HG03571 (cell line): Measurements from ENCODE around the gene CPVL.
A peak's percentile ranks its signal among the peaks of the same experiment; 100 is the strongest.

ENCODE experiments used
- ATAC-seq: cut with Tn5 transposase; IDR thresholded peaks from one replicate; pipeline ENCODE4 v1.9.1; 2021; ENCODE audit not compliant: unreplicated experiment

The CPVL gene

DNA sequence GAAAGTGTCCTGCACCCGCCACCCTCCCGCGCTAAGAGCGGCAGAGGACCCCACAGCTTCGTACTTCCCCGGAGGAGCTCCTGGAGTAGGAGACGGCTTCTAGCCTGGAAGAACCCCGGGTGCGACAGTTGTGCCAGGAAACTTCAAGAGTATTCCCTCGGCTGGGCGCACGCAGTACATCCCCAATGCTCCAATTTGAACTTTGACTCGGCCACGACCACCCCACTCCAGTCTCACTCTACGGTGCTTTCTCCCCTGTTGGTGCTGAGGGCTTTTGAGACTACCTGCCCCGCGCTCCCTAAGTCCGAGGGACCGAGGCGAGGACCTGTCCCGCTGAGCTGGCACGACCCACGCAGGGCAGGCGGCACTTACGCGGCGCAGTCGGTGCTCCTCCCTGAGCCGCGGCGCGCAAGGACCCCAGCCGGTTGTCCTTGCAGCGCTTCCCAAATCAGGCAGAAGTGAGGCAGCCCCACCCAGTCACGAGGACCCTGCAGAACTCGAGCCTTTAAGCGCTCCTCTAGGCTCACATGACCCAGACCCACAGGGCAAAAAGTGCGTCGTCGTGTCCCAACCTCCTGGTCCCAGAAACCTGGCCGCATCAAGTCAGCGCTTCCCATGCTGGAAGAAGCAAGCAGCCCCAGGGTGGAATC is at the start of gene CPVL:
CPVL (minus strand) TSS at position 481 of the 650 bp plus-strand sequence. CDS start 25,476 bp downstream, outside the sequence.
- no peak for ATAC-seq

DNA sequence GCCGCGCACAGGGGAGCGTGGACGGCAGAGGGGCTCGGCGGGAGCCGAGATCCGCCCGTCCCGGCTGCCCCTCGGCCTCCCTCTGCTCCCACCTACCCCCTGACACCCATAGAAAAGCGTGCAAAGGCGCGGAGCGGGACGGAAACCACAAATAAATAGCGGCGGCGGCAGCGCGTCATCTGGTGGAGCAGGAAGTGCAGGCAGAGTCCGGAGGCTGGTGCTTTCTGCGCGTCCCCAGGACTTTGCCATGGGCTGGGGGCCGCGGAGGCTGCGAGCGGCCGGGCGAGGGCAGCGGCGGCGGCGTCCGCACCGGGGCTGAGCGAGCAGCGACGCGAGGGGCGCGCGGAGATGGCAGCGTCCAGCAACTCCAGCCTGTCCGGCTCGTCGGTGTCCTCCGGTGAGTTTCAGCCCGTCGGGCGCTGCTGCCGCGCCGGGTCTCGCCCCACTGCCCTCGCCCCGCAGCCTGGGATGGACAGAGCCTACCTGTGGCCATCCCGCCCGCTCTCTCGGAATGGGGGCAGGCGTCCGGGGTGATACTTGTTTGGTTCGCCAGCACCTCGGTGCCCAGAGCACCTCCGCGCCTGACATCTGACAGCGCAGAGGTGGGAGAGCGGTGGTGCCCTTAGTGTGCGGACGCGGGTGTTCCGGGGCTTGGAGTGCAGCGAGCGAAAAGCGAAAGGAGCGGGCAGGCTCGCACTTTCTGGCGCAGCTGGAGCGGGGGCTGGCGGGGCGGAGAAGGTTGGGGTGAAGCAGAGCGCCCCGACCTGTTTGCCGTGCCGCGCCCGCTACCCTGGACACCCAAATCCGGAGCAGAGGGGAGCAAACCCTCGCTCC is 48.5 kb upstream of the CPVL start, which contains the start of gene CHN2:
CHN2 (plus strand) TSS at position 182 of the 834 bp plus-strand sequence.
- no peak for ATAC-seq

DNA sequence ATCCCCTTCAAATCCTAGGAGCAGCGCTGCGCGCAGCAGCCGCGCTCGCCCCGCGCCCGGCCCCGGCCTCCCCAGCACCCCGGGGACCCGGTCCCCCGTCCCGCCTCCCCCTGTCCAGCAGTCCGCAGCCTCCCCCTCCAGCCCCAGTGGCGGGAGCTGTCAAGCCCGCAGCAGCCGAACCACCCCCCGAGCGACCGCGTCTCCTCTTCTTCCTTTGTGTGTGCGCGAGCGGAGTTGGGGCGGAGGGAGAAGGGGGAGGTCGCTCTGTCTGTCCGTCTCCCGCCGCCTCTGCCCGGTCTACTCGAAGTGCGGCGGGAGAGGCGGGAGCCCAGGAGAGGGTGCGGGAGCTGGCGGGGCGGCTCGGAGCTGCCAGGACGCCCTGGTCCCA is 47.9 kb upstream of the CPVL start:
- no peak for ATAC-seq

DNA sequence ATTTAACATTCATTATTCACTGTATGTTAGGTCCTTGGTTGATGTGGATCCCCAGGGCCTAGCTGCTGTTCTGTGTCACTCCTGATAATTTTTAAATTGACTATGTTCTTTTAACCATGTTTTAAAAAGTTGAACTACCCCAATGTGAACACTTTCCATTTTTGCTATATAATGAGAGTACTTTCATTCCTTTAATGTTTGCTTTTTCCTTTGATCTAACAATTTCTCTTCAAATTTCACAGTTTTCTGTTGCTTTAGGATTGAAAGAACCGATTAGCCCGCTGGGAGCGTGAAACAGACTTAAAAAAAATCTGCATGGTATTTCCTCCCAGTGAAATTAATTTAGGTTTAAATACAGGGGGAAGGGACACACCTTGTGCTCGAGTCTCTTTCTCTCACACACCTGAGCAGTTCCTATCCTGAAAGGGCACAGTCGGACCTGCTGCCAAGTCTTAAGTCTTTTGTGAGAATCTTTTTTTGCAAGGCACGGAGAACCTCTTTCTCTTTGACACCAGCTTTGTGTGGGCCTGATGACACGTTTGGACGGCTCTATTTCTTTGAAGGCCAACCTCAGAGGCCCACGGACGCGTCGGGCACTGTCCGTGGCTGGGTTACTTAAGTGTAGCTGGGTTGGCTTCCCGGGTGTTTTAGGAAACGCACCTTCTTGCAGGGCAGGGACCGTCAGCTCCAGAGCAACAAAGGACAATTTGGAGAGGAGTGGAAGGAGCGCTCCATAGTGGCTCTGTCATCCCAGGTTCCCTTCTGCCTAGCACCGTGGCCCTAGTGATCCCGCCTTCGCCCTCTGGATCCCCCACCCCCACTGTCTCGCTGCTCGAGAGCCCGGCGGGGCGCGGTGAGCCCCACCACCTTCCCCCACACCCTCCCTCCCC is 47.2 kb upstream of the CPVL start:
- no peak for ATAC-seq

DNA sequence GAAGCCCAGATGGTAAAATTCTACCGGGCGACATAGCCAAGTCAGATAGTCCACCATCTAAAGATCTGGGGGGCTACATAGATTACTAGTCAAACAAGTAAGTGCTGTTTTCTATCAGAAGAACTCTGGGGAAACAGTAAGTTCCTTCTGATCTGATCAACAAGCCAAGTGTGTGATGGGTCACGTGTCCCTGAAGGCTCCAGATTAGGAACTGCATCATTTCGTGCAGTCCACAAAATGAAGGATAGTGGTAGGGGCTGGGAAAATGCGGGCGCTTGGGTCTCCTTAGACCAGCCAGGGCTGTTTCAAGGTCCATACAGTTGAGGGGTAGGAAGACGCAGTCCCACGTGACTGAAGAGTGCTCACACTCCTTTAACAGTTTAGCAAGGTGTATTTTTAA is 46.5 kb upstream of the CPVL start:
- ATAC-seq, result no peak

DNA sequence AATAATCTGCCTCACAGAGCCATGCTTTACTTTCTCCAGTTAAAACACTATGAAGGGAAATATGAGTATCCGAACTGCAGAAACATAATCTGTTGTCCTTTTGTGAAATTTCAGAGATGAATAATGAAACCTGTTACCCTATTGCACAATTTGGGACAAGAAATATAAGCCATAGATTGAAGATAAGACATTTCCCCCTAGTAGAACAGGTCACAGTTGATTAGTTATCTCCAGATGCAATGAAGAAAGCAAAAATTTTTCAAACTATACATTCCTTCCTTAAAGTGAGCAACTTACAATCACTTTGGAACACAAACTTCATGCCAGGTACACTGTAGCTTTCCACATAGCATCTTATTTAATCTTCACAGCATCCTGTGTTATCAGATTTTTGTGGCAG is 46.0 kb upstream of the CPVL start:
- no peak for ATAC-seq

DNA sequence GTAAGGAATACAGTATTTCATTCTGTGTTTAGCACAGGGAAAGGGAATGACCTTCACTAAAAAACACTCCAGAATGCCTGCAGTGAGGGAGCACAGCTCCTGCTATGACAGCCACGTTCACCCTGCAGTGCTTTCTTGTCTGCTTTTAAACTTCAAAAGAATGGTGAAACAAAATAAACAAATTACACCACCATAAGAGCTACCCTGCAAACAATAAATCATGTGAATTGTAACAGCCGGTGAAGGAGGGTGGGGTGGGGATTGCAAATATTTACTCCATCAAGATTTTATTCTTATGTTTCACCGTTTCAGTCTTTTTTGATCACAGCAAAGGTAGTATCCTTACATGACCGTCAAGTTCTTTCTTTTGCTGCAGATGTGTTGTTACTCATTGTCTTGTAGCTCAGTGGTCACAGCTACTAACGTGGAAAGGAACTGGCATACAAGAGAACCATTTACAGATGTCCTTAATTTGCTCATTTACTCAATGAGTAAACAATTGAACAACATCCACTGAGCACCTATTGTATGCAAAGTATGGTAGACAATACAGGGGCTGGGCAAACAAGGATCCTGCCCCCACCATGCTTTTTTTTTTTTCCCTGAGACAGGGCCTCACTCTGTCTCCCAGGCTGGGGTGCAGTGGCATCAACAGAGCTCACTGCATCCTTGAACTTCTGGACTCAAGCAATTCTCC is 44.2 kb upstream of the CPVL start:
- no peak for ATAC-seq

DNA sequence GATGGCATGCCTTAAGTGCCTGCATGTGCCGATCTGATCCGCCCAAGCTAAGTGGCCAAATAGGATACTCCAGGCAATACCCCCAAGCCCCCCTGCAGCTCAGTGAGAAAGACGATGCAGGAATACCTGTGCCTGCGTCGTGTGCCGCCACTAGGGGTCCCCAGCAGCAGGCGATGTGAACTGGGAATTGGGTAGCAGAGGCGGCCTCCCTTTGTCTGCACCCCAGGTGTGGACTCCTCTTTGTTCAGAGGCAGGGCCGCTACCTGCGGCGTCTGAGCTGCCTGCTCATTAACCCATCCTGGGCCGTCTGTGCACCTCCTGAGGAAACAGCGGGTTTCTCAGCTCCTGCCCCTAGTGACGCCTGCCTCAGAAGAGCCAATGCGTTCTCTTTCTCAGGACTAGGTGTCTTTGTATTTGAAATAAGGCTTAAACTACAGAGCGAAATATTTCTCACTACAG is 43.4 kb upstream of the CPVL start:
- peak; percentile 53 for ATAC-seq

DNA sequence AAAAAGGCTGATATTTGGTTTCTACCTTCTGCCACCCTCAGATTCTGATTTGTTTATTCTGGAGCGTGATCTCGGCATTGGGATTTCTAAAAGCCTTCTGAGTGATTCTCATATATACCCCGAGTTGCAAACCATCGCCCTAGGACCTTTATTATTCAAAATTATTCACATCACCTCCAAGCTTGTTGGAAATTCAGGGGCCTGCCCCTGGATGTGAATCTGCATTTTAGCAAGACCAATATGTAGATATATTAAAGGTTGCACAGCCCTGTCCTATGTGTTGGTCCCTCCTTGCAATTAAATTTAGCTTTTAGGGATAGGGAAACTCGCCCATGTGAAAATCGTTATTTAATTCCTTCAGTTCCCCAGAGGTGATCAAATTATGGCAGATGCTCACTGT is 39.3 kb upstream of the CPVL start:
- no peak for ATAC-seq

DNA sequence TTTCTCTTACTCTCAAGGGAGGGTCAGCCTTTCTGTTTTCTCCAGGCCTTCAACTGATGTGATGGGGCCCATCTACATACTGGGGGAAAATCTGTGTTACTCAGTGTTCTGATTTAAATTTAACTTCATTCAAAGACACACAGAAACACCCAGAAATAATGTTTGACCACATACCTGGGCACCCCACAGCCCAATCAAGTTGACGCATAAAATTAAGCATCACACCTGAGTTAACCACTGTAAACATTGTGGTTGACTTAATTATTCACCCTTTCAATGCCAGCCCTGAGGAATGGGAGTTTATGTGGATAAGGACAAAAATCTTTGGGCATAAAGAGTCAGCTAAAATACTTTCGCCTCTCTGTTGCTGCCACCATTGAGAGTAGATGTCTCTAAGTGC is 38.3 kb upstream of the CPVL start:
- no peak for ATAC-seq

DNA sequence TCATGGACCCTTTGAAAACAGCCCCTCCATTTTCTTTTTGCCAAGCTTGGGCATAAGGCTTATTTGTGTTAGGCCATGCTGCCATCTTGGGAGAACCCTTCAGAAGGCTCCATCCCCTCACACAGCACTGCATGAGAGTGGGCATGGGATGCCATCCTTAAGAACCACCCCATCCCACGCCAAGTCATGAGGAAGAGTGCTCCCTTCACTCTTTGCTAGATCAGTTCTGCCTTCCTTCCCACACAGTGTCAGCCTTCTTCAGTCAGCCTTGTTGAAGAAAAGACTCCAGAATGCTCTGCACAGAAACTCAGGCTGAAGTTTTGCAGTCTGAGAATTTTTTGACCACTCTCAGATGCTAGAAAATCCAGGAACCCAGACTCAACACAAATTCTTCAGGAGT is 32.8 kb upstream of the CPVL start:
- no peak for ATAC-seq

DNA sequence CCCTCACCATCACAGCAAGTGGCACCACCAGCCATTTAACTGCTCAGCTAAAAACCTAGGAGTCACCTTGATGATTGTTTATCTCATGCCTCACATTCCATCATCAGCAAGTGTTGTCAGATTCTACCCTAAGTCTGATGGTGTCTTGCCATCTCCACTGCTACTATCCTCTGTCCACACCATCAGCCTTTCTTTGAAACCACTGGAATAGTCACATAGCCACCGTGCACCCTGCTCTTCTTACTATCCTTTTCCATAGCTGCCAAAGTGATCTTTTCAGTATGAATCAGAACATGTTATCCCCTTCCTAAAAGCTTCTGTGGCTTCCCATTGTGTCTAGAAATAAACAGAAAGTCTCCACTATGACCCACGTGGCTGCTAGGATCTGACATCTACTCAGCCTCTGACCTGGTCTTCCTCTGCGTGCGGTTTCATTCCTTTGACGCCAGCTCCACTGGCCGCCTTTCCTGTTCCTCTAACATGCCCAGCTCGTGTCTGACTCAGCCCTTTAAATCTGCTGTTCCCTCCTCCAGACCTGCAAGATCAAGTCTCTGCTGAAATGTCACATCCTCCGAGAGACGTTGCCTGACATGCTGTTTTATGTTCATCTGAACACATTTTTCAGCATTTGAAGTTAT is 31.7 kb upstream of the CPVL start:
- ATAC-seq, result no peak

DNA sequence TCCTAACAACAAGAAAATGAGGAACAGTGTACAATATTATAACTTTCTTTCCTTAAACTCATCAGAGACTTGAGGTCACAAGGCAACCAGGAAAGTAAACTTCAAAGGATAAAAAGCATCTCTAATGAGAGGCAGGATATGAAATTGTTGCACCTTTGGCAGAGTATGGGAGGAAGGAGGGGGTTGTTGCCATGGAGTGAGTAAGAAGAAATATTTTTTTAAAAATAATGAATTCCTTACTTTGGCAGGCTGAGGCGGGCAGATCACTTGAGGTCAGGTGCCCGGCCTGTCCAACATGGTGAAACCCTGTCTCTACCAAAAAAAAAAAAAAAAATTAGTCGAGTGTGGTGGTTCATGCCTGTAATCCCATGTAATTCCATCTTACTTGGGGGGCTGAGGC is 27.1 kb upstream of the CPVL start:
- ATAC-seq, result no peak

DNA sequence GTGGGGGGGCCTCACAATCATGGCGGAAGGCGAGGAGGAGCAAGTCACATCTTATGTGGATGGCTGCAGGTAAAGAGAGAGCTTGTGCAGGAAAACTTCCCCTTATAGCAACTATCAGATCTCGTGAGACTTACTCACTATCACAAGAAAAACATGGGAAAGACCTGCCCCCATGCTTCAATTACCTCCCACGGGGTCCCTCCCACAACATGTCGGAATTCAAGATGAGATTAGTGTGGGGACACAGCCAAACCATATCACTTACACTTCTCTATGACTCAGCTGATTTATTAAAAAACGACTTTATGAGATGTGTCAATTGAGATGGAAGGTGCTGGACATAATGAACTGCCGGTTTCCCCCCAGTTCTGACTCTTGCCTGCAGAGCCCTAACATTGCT is 24.4 kb upstream of the CPVL start:
- no peak for ATAC-seq

DNA sequence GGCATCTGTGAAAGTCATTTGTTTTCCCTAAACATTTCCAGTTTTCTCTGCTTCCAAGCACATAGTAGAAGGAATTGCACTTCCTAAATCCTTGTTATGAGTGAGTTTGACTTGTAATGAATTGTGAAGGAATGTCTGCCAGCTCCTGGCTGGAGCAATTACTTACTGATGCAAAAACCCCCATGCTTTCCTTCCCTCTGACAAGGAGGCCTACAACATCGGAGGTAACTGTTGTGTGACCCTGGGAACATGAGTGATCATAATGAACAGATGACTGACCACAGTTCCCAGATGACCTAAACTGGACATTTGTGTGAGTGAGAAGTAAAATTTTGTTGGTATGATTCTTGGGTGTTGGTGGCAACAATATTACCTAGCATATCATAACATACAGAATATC is 21.4 kb upstream of the CPVL start:
- no peak for ATAC-seq

DNA sequence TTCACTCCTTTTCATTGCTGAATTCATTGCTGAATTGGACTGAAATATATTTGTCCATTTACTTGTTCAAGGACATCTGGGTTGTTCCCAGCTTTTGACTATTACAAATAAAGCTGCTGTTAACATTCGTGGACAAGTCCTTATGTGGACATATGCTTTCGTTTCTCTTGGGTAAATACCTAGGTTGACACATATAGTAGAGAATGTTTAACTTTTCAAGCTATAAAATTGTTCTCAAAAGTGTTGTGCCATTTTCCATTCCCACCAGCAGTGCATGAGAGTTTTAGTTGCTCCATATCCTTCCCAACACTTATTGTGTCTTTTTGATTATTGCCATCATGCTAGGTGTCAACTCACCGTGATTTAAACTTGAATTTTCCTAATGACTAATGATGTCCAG is 17.5 kb upstream of the CPVL start:
- ATAC-seq, result no peak

DNA sequence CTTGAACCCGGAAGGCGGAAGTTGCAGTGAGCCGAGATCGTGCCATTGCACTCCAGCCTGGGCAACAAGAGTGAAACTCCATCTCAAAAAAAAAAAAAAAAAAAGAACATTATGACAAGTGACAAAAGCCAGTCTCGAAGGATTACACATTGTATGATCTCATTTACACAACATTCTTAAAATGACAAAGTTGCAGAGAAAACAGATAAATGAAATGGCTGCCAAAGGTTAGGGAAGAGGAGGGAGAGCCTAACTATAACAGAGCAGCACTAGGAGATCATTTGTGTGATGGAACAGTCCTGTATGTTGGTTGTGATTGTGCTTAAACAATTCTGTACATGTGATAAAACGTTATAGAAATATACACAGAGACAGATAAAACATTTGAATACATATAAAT is 16.2 kb upstream of the CPVL start:
- no peak for ATAC-seq

DNA sequence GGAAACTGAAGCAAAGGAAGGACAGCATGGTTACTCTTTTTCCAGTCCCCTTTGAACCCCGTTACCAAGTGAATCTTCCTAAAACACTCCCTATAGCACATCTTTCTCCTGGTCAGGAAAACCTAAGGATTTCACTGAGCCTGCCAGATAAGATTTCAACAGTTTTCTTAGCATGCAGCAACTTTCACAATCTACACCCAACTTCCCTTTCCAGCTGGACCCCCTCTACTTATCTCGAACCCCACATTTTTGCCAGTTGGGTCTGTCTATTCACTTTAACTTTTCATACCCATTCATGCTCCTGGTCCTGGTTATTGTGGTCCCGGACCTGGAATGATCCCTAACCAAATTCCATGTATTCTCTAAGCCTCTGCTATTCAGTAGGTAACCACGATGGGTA is 14.9 kb upstream of the CPVL start:
- no peak for ATAC-seq

DNA sequence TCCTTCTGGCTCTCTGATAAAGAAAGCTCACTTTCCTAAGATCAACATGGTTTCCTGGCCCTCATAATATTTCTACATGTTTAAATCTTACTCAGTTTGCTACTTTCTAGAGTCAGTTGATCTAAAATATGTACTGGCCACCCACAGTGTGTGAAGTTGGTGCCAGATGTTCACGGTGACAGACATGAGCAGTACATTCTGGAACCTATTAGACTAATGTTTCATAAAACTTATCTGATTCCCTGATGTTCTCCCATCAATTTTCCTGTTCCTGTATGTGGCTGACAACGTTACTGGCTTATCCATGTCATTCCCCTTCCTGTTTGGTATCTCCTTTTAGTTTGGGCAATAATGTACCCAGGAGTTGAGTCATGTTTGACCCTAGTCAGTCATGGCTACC is 13.7 kb upstream of the CPVL start:
- no peak for ATAC-seq

DNA sequence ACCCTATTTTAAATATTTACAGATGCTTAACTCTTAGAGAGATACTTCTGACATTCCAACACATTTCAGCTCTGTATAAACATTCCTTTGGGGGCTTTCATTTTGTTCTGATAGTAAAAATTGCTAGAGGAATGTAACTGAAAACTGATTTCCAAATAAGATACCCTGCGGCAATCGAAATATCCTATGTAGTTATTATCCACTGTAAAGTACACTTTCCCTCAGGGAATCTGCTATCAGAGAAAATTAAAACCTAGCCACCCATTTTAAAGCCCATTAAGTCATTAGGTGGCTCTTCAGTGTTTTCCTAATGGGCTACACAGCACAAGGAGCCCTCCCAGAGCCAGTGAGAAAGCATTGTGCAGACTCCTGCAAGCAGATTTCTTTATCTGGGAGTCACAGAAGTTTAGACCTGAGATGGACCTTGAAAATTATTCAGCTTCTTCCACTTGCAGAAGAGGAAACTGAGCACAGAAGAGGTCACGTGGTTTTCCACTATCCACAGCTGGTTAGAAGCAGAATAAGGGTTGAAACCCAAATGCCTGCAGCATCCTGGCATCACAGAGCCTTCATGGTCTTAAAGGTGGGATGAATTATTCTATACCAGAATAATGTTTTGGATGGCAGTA is 12.6 kb upstream of the CPVL start:
- ATAC-seq, result no peak
